GM18517 (cell line): ENCODE measurements around the gene PRDM5.

Source experiments
- ATAC-seq: cut with Tn5 transposase; IDR thresholded peaks from one replicate; pipeline ENCODE4 v1.9.1; 2021; ENCODE audit warnings: mild to moderate bottlenecking, moderate library complexity; ENCODE audit not compliant: unreplicated experiment

PRDM5 gene

GRCh38 chr4:120915336-120915735, 7.2 kb downstream of the PRDM5 start:
- ATAC-seq = no peak

GRCh38 chr4:120903419-120903818, 19.1 kb downstream of the PRDM5 start:
- ATAC-seq = no peak

- no peak for ATAC-seq
Observed at GRCh38 chr4:120902925-120903324, 19.6 kb downstream of the PRDM5 start.

GRCh38 chr4:120901731-120902130, 20.8 kb downstream of the PRDM5 start:
- ATAC-seq = no peak

GRCh38 chr4:120897981-120898719, 24.4 kb downstream of the PRDM5 start:
- no peak for ATAC-seq

GRCh38 chr4:120895554-120895953, 27.0 kb downstream of the PRDM5 start:
- ATAC-seq = no peak

GRCh38 chr4:120893314-120893713, 29.2 kb downstream of the PRDM5 start:
- ATAC-seq = no peak

GRCh38 chr4:120886191-120886590, 36.3 kb downstream of the PRDM5 start:
- no peak for ATAC-seq

GRCh38 chr4:120881846-120882245, 40.7 kb downstream of the PRDM5 start:
- no peak for ATAC-seq

- ATAC-seq = no peak
Observed at GRCh38 chr4:120881351-120881750, 41.2 kb downstream of the PRDM5 start.

GRCh38 chr4:120877021-120877420, 45.5 kb downstream of the PRDM5 start:
- ATAC-seq = no peak

- no peak for ATAC-seq
Observed at GRCh38 chr4:120874792-120875774, 47.4 kb downstream of the PRDM5 start.

- no peak for ATAC-seq
Observed at GRCh38 chr4:120873554-120873953, 49.0 kb downstream of the PRDM5 start.

GRCh38 chr4:120871173-120871572, 51.4 kb downstream of the PRDM5 start:
- no peak for ATAC-seq

GRCh38 chr4:120870279-120870673, 52.2 kb downstream of the PRDM5 start:
- ATAC-seq = no peak

GRCh38 chr4:120869613-120870278, 52.8 kb downstream of the PRDM5 start:
- no peak for ATAC-seq

GRCh38 chr4:120867506-120867905, 55.0 kb downstream of the PRDM5 start:
- ATAC-seq = no peak

- peak; percentile 79 for ATAC-seq
Observed at GRCh38 chr4:120865985-120866384, 56.5 kb downstream of the PRDM5 start.

GRCh38 chr4:120864969-120865368, 57.6 kb downstream of the PRDM5 start:
- no peak for ATAC-seq

GRCh38 chr4:120862432-120862831, 60.1 kb downstream of the PRDM5 start:
- no peak for ATAC-seq

GRCh38 chr4:120861852-120862251, 60.7 kb downstream of the PRDM5 start:
- no peak for ATAC-seq
